Ishikawa (cell line): Measurements from ENCODE around the gene ZCCHC14.

ENCODE experiments used
- CEBPB ChIP-seq: IDR thresholded peaks from 2 replicates; pipeline ENCODE4 v1.6.1; 2012
- EP300 ChIP-seq: IDR thresholded peaks from 2 replicates; pipeline ENCODE4 v1.6.1; 2012; ENCODE audit warnings: borderline replicate concordance
- FOXM1 ChIP-seq: IDR thresholded peaks from 2 replicates; pipeline ENCODE4 v1.6.1; 2012; ENCODE audit warnings: low read depth, borderline replicate concordance
- MAX ChIP-seq: IDR thresholded peaks from 2 replicates; pipeline ENCODE4 v1.6.1; 2012
- NFIC ChIP-seq: IDR thresholded peaks from 2 replicates; pipeline ENCODE4 v1.6.1; 2012
- RAD21 ChIP-seq: IDR thresholded peaks from 2 replicates; pipeline ENCODE4 v1.6.1; 2012; ENCODE audit warnings: low read depth
- REST ChIP-seq: IDR thresholded peaks from 2 replicates; pipeline ENCODE4 v1.6.1; 2012; ENCODE audit warnings: low read depth, mild to moderate bottlenecking
- TAF1 ChIP-seq: IDR thresholded peaks from 2 replicates; pipeline ENCODE4 v1.6.1; 2012; ENCODE audit warnings: low read depth, mild to moderate bottlenecking
- TCF12 ChIP-seq: IDR thresholded peaks from 2 replicates; pipeline ENCODE4 v1.6.1; 2012; ENCODE audit warnings: low read depth
- TEAD4 ChIP-seq: IDR thresholded peaks from 2 replicates; pipeline ENCODE4 v1.6.1; 2012
- TF ChIP-seq, protein P1 (sequence below): IDR thresholded peaks from 2 replicates; pipeline ENCODE4 v1.6.1; 2012

- TF ChIP-seq, protein P1, sequence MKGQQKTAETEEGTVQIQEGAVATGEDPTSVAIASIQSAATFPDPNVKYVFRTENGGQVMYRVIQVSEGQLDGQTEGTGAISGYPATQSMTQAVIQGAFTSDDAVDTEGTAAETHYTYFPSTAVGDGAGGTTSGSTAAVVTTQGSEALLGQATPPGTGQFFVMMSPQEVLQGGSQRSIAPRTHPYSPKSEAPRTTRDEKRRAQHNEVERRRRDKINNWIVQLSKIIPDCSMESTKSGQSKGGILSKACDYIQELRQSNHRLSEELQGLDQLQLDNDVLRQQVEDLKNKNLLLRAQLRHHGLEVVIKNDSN = no peak
- TF ChIP-seq REST (no peak), MAX (no peak), EP300 (no peak), NFIC (no peak), TAF1 (no peak), TCF12 (no peak), CEBPB (no peak), RAD21 (no peak), TEAD4 (no peak), FOXM1 (no peak)
Observed at GRCh38 chr16:87443964-87444363, 48.9 kb downstream of the ZCCHC14 start.
